ENCODE measurements around the gene PDZD8.

Gene PDZD8

DNA sequence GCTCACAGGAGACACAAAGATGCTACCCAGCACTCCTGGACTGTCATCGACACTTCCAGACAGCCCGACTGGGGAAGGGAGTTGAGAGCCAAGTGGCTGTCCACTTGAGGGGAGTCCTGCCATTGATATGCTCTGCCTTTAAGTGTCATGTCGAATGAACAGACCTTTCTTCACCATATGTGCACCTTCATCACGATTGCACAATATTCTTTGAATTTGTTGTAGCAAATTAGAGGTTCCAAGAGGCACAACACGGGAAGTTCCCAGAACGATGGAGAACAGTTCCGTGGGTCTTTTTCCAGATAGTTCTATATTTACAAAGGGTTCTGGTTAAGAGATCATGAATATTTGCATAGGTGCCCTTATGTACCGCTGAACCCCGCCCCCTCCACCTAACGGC, 118.3 kb downstream of the PDZD8 start:
- Histone ChIP-seq H3F3A (ENCODE audit: control insufficient read depth, insufficient read depth) (no peaks in the 10 kb centered on the region), H3K9me2 (replicated peaks; ENCODE audit: control insufficient read depth, low read length) (no peaks in the 10 kb centered on the region), H3K4me3 (ENCODE audit: low read length) (no peak overlapping the region), H3K27me3 (ENCODE audit: control insufficient read depth, low read length) (peaks cover 3% of the 10 kb centered on the region; the same call in 1 of the 2 replicates), H3K4me2 (ENCODE audit: low read length) (no peak overlapping the region), H3K4me1 (ENCODE audit: control insufficient read depth, low read length) (no peaks in the 10 kb centered on the region), H3K79me2 (ENCODE audit: control insufficient read depth, low read length) (no peaks in the 10 kb centered on the region), H3K27ac (ENCODE audit: low read depth, low read length) (no peak overlapping the region), H3K9me3 (ENCODE audit: control insufficient read depth, insufficient read depth, low read length) (no peaks in the 10 kb centered on the region), H3K36me3 (ENCODE audit: control insufficient read depth, low read length) (no peaks in the 10 kb centered on the region), H4K20me1 (ENCODE audit: control insufficient read depth, insufficient read depth, low read depth, low read length) (no peaks in the 10 kb centered on the region)
- TF ChIP-seq EZH2phosphoT487 (IDR thresholded peaks at IDR 0.05; ENCODE audit: borderline replicate concordance, low read length), result no peak
- TF ChIP-seq, protein P1, sequence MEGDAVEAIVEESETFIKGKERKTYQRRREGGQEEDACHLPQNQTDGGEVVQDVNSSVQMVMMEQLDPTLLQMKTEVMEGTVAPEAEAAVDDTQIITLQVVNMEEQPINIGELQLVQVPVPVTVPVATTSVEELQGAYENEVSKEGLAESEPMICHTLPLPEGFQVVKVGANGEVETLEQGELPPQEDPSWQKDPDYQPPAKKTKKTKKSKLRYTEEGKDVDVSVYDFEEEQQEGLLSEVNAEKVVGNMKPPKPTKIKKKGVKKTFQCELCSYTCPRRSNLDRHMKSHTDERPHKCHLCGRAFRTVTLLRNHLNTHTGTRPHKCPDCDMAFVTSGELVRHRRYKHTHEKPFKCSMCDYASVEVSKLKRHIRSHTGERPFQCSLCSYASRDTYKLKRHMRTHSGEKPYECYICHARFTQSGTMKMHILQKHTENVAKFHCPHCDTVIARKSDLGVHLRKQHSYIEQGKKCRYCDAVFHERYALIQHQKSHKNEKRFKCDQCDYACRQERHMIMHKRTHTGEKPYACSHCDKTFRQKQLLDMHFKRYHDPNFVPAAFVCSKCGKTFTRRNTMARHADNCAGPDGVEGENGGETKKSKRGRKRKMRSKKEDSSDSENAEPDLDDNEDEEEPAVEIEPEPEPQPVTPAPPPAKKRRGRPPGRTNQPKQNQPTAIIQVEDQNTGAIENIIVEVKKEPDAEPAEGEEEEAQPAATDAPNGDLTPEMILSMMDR (IDR thresholded peaks at IDR 0.05; ENCODE audit: low read depth, low read length, poor library complexity, severe bottlenecking), result no peak

DNA sequence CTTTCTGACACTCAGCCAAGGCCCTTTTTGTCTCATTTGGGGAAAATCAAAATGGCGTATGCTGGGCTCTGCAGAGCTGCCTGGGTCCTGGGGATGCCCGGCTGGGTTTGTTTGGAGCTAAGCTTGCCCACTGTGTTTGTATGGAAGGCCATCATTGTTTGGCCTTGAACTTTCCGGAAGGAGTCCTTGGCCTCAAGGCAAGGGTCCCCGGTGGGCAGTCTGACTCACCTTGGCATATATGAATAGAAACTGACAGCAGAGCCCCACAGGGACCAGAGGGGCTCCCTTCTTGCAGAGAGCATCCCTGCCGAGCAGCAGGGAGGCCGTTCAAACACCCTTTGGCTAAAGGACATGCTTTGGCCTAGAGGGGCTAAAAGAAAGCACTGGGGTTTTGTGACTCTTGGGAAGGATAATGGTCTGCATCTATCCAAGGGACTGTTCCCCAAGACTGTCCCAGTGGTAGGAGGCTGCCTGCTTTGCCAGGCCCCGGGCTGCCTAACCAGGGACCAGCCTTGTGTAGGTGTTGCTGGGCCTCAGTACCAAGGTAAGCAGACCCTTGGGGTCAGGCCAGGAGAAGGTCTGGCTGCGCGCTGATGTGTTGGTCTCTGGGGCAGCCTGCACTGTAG, 119.3 kb downstream of the PDZD8 start:
- Histone ChIP-seq H3K4me2 (ENCODE audit: low read length) (no peak overlapping the region), H3K4me1 (ENCODE audit: control insufficient read depth, low read length) (no peaks in the 10 kb centered on the region), H3K4me3 (ENCODE audit: low read length) (no peak overlapping the region), H3K36me3 (ENCODE audit: control insufficient read depth, low read length) (no peaks in the 10 kb centered on the region), H3K9me3 (ENCODE audit: control insufficient read depth, insufficient read depth, low read length) (no peaks in the 10 kb centered on the region), H3F3A (ENCODE audit: control insufficient read depth, insufficient read depth) (no peaks in the 10 kb centered on the region), H3K9me2 (replicated peaks; ENCODE audit: control insufficient read depth, low read length) (no peaks in the 10 kb centered on the region), H4K20me1 (ENCODE audit: control insufficient read depth, insufficient read depth, low read depth, low read length) (no peaks in the 10 kb centered on the region), H3K27ac (ENCODE audit: low read depth, low read length) (no peak overlapping the region), H3K79me2 (ENCODE audit: control insufficient read depth, low read length) (no peaks in the 10 kb centered on the region), H3K27me3 (ENCODE audit: control insufficient read depth, low read length) (peaks cover 3% of the 10 kb centered on the region; the same call in 1 of the 2 replicates)
- TF ChIP-seq EZH2phosphoT487 (IDR thresholded peaks at IDR 0.05; ENCODE audit: borderline replicate concordance, low read length), result no peak
- TF ChIP-seq, protein P1 (IDR thresholded peaks at IDR 0.05; ENCODE audit: low read depth, low read length, poor library complexity, severe bottlenecking), result no peak

DNA sequence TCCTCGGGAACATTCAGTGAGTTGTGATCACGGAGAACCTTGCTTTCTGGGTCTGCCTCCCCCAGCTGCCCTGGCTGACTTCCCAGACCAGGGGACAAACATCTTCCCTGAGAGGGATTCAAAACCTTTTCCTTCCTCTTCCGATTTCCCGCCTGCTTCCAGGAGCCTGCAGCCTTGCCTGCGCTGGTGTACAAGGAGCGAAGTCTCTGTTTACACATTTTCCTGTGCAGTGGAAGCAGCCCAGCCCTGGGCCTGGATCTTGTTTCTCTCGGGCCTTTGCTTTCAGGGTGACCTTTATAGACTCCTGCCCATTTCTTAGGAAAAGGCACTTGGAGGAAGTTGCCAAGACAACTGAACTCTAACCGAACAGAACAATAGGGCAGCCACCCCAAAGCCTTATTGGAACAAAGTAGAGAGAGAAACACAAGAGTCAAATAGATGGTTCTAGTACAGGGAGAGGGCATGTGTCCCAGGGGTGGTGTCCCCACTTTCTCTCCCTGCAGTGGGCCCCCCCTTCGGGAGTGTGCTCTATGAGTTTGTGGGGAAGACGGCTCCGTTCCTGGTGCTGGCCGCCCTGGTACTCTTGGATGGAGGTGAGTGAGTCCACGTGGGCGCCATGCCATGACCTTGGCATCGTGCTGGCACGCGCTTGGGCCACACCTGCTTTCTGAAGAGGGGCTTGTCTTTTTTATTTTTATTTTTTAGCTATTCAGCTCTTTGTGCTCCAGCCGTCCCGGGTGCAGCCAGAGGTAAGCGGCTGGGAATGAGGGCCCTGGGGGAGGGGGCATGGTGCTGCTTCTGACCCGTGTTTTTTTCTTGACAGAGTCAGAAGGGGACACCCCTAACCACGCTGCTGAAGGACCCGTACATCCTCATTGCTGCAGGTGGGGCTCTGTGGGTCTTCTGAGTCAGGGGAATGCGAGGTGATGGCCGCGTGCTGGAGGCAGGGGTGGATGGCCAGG, 120.2 kb downstream of the PDZD8 start:
- Histone ChIP-seq H3K4me3 (ENCODE audit: low read length) (no peak overlapping the region), H4K20me1 (ENCODE audit: control insufficient read depth, insufficient read depth, low read depth, low read length) (no peaks in the 10 kb centered on the region), H3K9me3 (ENCODE audit: control insufficient read depth, insufficient read depth, low read length) (no peaks in the 10 kb centered on the region), H3K79me2 (ENCODE audit: control insufficient read depth, low read length) (no peaks in the 10 kb centered on the region), H3K36me3 (ENCODE audit: control insufficient read depth, low read length) (no peaks in the 10 kb centered on the region), H3K4me1 (ENCODE audit: control insufficient read depth, low read length) (no peaks in the 10 kb centered on the region), H3F3A (ENCODE audit: control insufficient read depth, insufficient read depth) (no peaks in the 10 kb centered on the region), H3K9me2 (replicated peaks; ENCODE audit: control insufficient read depth, low read length) (no peaks in the 10 kb centered on the region), H3K27ac (ENCODE audit: low read depth, low read length) (no peak overlapping the region), H3K4me2 (ENCODE audit: low read length) (no peak overlapping the region), H3K27me3 (ENCODE audit: control insufficient read depth, low read length) (no peaks in the 10 kb centered on the region)
- no peak for TF ChIP-seq EZH2phosphoT487 (IDR thresholded peaks at IDR 0.05; ENCODE audit: borderline replicate concordance, low read length)
- TF ChIP-seq, protein P1 (IDR thresholded peaks at IDR 0.05; ENCODE audit: low read depth, low read length, poor library complexity, severe bottlenecking), result no peak

All from DOHH2 (cell line).